GM12801 (cell line): ENCODE results near the gene GPC3.

Experiments
- CTCF ChIP-seq: IDR thresholded peaks from one replicate; pipeline ENCODE4 v1.5.1; 2011; ENCODE audit warnings: control low read depth; ENCODE audit not compliant: insufficient read length; ENCODE audit errors: extremely low read depth

Gene GPC3

GRCh38 chrX:133958997-133959688 is 26.3 kb downstream of the GPC3 start:
- no peak for TF ChIP-seq CTCF

- TF ChIP-seq CTCF: no peak
Measured at GRCh38 chrX:133956570-133957340, 28.6 kb downstream of the GPC3 start.

- no peak for TF ChIP-seq CTCF
Measured at GRCh38 chrX:133953785-133954355, 31.5 kb downstream of the GPC3 start.

GRCh38 chrX:133953078-133953477 is 32.3 kb downstream of the GPC3 start:
- TF ChIP-seq CTCF: no peak

GRCh38 chrX:133951098-133951497 is 34.3 kb downstream of the GPC3 start:
- no peak for TF ChIP-seq CTCF

GRCh38 chrX:133950214-133950613 is 35.2 kb downstream of the GPC3 start:
- TF ChIP-seq CTCF: no peak

- TF ChIP-seq CTCF: no peak
Measured at GRCh38 chrX:133948895-133949294, 36.5 kb downstream of the GPC3 start.
